DOHH2 (cell line): ENCODE data around the gene CCKAR.
"Not testable (repeated sequence)": the region's sequence is repeated elsewhere in the genome, so short reads cannot be mapped to it uniquely, and the experiment has no call there.

Experiments
- EZH2phosphoT487 ChIP-seq: fragments of 200-600 bp; sonication (generic); IDR thresholded peaks from 2 replicates; pipeline ENCODE4 v1.6.1; 2017; ENCODE audit warnings: borderline replicate concordance, mild to moderate bottlenecking, antibody characterized with exemption, low read length, moderate library complexity, mixed read lengths
- TF ChIP-seq, protein P1 (sequence below): fragments of 200-600 bp; sonication (generic); IDR thresholded peaks from one replicate; pipeline ENCODE4 v1.5.1; 2014; ENCODE audit warnings: antibody characterized with exemption, mild to moderate bottlenecking, low read depth, low read length; ENCODE audit not compliant: poor library complexity, severe bottlenecking

DNA sequence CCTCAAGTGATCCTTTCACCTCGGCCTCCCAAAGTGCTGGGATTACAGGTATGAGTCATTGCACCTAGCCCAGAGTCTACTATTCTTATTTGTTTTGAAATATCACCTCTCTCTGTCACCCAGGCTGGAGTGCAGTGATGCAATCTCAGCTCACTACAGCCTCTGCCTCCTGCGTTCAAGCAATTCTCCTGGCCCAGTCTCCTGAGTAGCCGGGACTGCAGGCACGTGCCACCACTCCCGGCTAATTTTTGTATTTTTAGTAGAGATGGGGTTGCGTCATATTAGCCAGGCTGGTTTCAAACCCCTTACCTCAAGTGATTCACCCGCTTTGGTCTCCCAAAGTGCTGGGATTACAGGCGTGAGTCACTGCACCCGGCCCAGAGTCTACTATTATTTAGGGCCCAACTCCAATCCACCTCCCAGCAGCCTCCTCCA lies 10.3 kb upstream of the CCKAR start:
- TF ChIP-seq, protein P1, sequence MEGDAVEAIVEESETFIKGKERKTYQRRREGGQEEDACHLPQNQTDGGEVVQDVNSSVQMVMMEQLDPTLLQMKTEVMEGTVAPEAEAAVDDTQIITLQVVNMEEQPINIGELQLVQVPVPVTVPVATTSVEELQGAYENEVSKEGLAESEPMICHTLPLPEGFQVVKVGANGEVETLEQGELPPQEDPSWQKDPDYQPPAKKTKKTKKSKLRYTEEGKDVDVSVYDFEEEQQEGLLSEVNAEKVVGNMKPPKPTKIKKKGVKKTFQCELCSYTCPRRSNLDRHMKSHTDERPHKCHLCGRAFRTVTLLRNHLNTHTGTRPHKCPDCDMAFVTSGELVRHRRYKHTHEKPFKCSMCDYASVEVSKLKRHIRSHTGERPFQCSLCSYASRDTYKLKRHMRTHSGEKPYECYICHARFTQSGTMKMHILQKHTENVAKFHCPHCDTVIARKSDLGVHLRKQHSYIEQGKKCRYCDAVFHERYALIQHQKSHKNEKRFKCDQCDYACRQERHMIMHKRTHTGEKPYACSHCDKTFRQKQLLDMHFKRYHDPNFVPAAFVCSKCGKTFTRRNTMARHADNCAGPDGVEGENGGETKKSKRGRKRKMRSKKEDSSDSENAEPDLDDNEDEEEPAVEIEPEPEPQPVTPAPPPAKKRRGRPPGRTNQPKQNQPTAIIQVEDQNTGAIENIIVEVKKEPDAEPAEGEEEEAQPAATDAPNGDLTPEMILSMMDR, result not testable (repeated sequence)
- not testable (repeated sequence) for TF ChIP-seq EZH2phosphoT487
